CD4-positive, alpha-beta T cell (primary cell): ENCODE results near the gene SLC2A1. TPM values are rescaled to one million over a fixed set of nuclear protein-coding genes. Genes with fewer than 3 reads are reported as not detected.

Experiments
- ATAC-seq: fragments of 200-7000 bp; cut with Tn5 transposase; one replicate; pipeline ENCODE4 v1.10.0; 2022; ENCODE audit warnings: mild to moderate bottlenecking; ENCODE audit not compliant: poor library complexity
- CTCF ChIA-PET: fragments of 350-600 bp; sonication (Branson Sonifier 250); formaldehyde crosslinking; loops from one replicate; lab custom pipeline; 2021; ENCODE audit warnings: antibody characterized with exemption, inconsistent platforms; lab: Charles Lee
- POLR2A ChIA-PET: fragments of 350-600 bp; sonication (Branson Sonifier 250); formaldehyde crosslinking; loops from one replicate; lab custom pipeline; 2021; ENCODE audit warnings: antibody characterized with exemption, inconsistent platforms; lab: Charles Lee
- DNase-seq, 14 experiments: peaks; one replicate each; pipeline ENCODE4 v3.0.0-alpha.2; 2013 to 2020; ENCODE audit warnings: mixed read lengths in 2 of 14
- H3K27ac ChIP-seq, 2 donors: one replicate each; pipeline versions ENCODE4 v1.5.1 to v1.7.0; 2013; ENCODE audit warnings: low read length in 2 of 2, low read depth in 1 of 2, mild to moderate bottlenecking in 1 of 2
- H3K27me3 ChIP-seq, 2 experiments: 1 replicate in 1 of 2; 2 replicates in 1 of 2; pipeline versions ENCODE4 v1.6.1 to v1.7.0; 2013; ENCODE audit warnings: low read length in 2 of 2, control low read depth in 1 of 2, mild to moderate bottlenecking in 1 of 2, moderate library complexity in 1 of 2; ENCODE audit not compliant: insufficient read depth in 2 of 2, control insufficient read depth in 1 of 2
- H3K36me3 ChIP-seq: one replicate; pipeline ENCODE4 v1.6.1; 2013; ENCODE audit warnings: low read length, control low read depth; ENCODE audit not compliant: insufficient read depth
- H3K4me1 ChIP-seq: one replicate; pipeline ENCODE4 v1.6.1; 2013; ENCODE audit warnings: low read length, control low read depth; ENCODE audit not compliant: insufficient read depth
- H3K4me3 ChIP-seq: one replicate; pipeline ENCODE4 v1.5.1; 2013; ENCODE audit warnings: mild to moderate bottlenecking, low read length, moderate library complexity
- H3K9me3 ChIP-seq, 2 experiments: 1 replicate in 1 of 2; 2 replicates in 1 of 2; pipeline versions ENCODE4 v1.6.1 to v1.7.0; 2013; ENCODE audit warnings: low read length in 2 of 2, mild to moderate bottlenecking in 2 of 2, control low read depth in 1 of 2, moderate library complexity in 1 of 2; ENCODE audit not compliant: control insufficient read depth in 1 of 2, insufficient read depth in 1 of 2
- H3K27ac Mint-ChIP-seq: one replicate; pipeline ENCODE4 v1.8.0; 2020; ENCODE audit warnings: mixed read lengths
- H3K27me3 Mint-ChIP-seq: one replicate; pipeline ENCODE4 v1.8.0; 2021; ENCODE audit warnings: mixed read lengths
- H3K36me3 Mint-ChIP-seq: one replicate; pipeline ENCODE4 v1.8.0; 2021; ENCODE audit warnings: low read depth, mixed read lengths
- H3K4me1 Mint-ChIP-seq: one replicate; pipeline ENCODE4 v1.8.0; 2021; ENCODE audit warnings: low read depth, mixed read lengths
- H3K4me3 Mint-ChIP-seq: one replicate; pipeline ENCODE4 v1.8.0; 2020; ENCODE audit warnings: mild to moderate bottlenecking, mixed read lengths
- H3K9me3 Mint-ChIP-seq: one replicate; pipeline ENCODE4 v1.8.0; 2020; ENCODE audit warnings: mixed read lengths
- CTCF ChIP-seq: fragments of 200-600 bp; IDR thresholded peaks from one replicate; pipeline ENCODE4 v1.8.0; 2022; ENCODE audit warnings: antibody characterized with exemption, mild to moderate bottlenecking
- intact Hi-C, 2 experiments: fragments of 100-400 bp; cut with DNase I in 1 of 2; cut with micrococcal nuclease in 1 of 2; formaldehyde crosslinking; loops; one replicate each; pipeline versions ENCODE4 v1.15.1 to v1.9.0; 2023 to 2025; cut with DNase I, micrococcal nuclease
- polyA plus RNA-seq, 2 donors: library from polyadenylated mRNA; unstranded; fragments of 120-200 nt; gene quantifications; one replicate each; pipeline ENCODE4 v1.2.1, GENCODE V29; 2013
- total RNA-seq, 174 experiments: library from RNA in 2 of 174; stranded (reverse) in 2 of 174; gene quantifications; one replicate each; pipeline ENCODE4 v1.2.3 and lab custom pipeline; 2021 to 2026

The SLC2A1 gene
- total RNA-seq: 10 to 100 TPM; 78.6 to 80.9 TPM
- polyA plus RNA-seq (2013, experiment 1 of 2): 22.7 TPM
- 24.8 TPM for polyA plus RNA-seq (2013, experiment 2 of 2)
- 22.6 to 277 (median 69.8) reads per million in 172 experiments for total RNA-seq (lab: John Stamatoyannopoulos, UW)

- Mint-ChIP-seq H3K27ac (peak within 1 kb of the TSS; percentile 96), H3K4me3 (peak within 1 kb of the TSS; percentile 100), H3K27me3 (no peaks in the 10 kb centered on the region), H3K4me1 (peaks cover 60% of the 10 kb centered on the region), H3K9me3 (no peaks in the 10 kb centered on the region), H3K36me3 (peaks cover 36% of the 10 kb centered on the region)
- no peak for TF ChIP-seq CTCF
- intact Hi-C loops: loop anchor here (1.0 to 10.0 kb wide), 6 partner anchors 26 to 624 kb away; partner anchors contain the start of genes CFAP57 (in 1 of the 2), EBNA1BP2 (in 1 of the 2), ERMAP (in 1 of the 2) and FOXJ3 (in 1 of the 2)
- ATAC-seq (peak; percentile 90), DNase-seq (peak; percentile 89 to 98 (median 94))
- no peaks in the 10 kb centered on the region for H3K27me3 ChIP-seq
- ChIA-PET CTCF (interaction anchor here (2.2 kb wide), 1 partner anchor 36 kb away, joined by 19 read pairs; no protein-coding TSS in a partner anchor), POLR2A (interaction anchor here (0.6 to 3.9 kb wide), 12 partner anchors 13 to 301 kb away, joined by 3 to 34 read pairs (median 4); partner anchors contain the start of genes C1orf50, P3H1 and PPIH)
- no peaks in the 10 kb centered on the region for H3K9me3 ChIP-seq
- H3K27ac ChIP-seq: peak within 1 kb of the TSS; percentile 73 to 76
- H3K36me3 ChIP-seq: peaks cover 12% of the 10 kb centered on the region
- peaks cover 54% of the 10 kb centered on the region for H3K4me1 ChIP-seq
- H3K4me3 ChIP-seq: peak within 1 kb of the TSS; percentile 89
Measured at GRCh38 chr1:42958488-42959319, at the start of gene SLC2A1. Gene SLC2A1 (minus strand): TSS chr1:42958868. CDS start chr1:42958651, 217 bp downstream.

DNA sequence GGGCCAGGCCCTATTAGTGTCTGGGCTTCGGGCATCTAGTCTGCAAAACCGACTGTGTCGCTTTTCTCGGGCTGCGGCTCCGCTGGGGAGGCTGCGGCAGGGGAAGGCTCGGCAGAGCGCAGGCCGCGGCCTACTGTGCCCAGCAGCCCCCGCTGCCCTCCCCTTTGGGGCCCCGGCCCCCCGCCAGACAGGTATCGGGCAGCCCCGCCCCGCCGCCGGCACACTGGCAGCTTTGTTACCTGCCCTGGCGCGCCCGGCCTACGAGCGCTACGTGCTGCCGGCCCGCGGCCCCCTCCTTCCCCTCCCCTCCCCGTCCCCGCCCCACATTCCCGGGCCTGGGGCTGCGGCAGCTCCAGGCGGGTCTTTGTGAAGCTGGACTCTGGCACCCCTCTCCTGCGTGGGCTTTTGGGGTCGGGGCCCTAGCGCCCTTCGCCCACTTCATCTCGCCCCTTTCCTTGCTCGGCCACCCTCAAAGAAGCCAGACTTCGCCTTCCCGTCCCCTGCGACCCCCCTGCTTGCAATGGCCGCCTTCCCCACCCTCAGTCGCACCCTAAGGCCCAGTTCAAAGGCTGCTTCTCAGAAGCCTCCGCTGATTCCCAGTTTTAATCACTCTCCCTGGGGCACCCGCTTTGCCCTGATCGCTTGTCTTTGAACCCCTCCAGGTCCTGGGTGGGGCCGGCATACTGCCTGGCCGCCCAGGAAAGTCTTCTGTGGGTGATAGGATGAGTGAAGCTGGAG lies 48.9 kb upstream of the SLC2A1 start:
- no peaks in the 10 kb centered on the region for H3K9me3 ChIP-seq
- POLR2A ChIA-PET: no interaction called here
- no peak overlapping the region for H3K27ac Mint-ChIP-seq

More for the DNA sequence above, 48.9 kb upstream of the SLC2A1 start:
- Mint-ChIP-seq H3K9me3 (no peaks in the 10 kb centered on the region), H3K4me3 (no peak overlapping the region), H3K27me3 (peaks cover 5% of the 10 kb centered on the region), H3K4me1 (no peaks in the 10 kb centered on the region), H3K36me3 (no peaks in the 10 kb centered on the region)
- Histone ChIP-seq H3K4me3 (no peak overlapping the region), H3K27ac (no peak overlapping the region), H3K4me1 (no peaks in the 10 kb centered on the region), H3K36me3 (no peaks in the 10 kb centered on the region), H3K27me3 (no peaks in the 10 kb centered on the region)
- ATAC-seq: no peak
- intact Hi-C loops: no loop called here
- no peak for TF ChIP-seq CTCF
- CTCF ChIA-PET: no interaction called here
- DNase-seq: no peak
